HEK293 (cell line): ENCODE results near the gene ATRNL1.

Experiments
- CTCF ChIA-PET: fragments of 350-600 bp; formaldehyde crosslinking; extraction: SDS; loops from one replicate; lab custom pipeline; 2021; ENCODE audit warnings: antibody characterized with exemption; lab: Yijun Ruan, JAX
- POLR2A ChIA-PET: fragments of 300-600 bp; formaldehyde crosslinking; extraction: SDS; loops from one replicate; lab custom pipeline; 2020; ENCODE audit warnings: antibody characterized with exemption, inconsistent platforms; lab: Yijun Ruan, JAX
- H3K27ac ChIP-seq: fragments of 200-500 bp; sonication (Bioruptor generic); 2 replicates; pipeline ENCODE4 v1.5.1; 2014; ENCODE audit warnings: low read depth, low read length, control low read depth, inconsistent platforms; ENCODE audit errors: extremely low read depth
- H3K36me3 ChIP-seq, 2 experiments: fragments of 200-500 bp in 1 of 2; sonication (Bioruptor generic) in 1 of 2; 1 replicate in 1 of 2; 2 replicates in 1 of 2; pipeline ENCODE4 v1.5.1; 2014 to 2017; ENCODE audit warnings: inconsistent platforms in 2 of 2, low read length in 2 of 2; ENCODE audit not compliant: control insufficient read depth in 2 of 2, insufficient read depth in 1 of 2
- H3K4me1 ChIP-seq: fragments of 200-500 bp; sonication (Bioruptor generic); 2 replicates; pipeline ENCODE4 v1.5.1; 2014; ENCODE audit warnings: mild to moderate bottlenecking, low read length, inconsistent platforms; ENCODE audit not compliant: control insufficient read depth, insufficient read depth
- H3K4me3 ChIP-seq: 2 replicates; pipeline ENCODE4 v1.5.1; 2011; ENCODE audit warnings: low read depth, mild to moderate bottlenecking, control low read depth, low read length, moderate library complexity
- H3K9me3 ChIP-seq: fragments of 200-500 bp; sonication (Bioruptor generic); 2 replicates; pipeline ENCODE4 v1.5.1; 2014; ENCODE audit warnings: low read depth, low read length, inconsistent platforms; ENCODE audit not compliant: control insufficient read depth, insufficient read depth
- CTCF ChIP-seq: fragments of 450-650 bp; formaldehyde crosslinking; IDR thresholded peaks from 2 replicates; pipeline ENCODE4 v1.5.1; 2016; ENCODE audit warnings: missing biosample characterization, missing genetic modification characterization
- FEZF1 ChIP-seq: fragments of 450-650 bp; formaldehyde crosslinking; IDR thresholded peaks from 2 replicates; pipeline ENCODE4 v1.5.1; 2016; ENCODE audit warnings: missing biosample characterization, missing genetic modification characterization
- GLI2 ChIP-seq: fragments of 450-650 bp; formaldehyde crosslinking; IDR thresholded peaks from 2 replicates; pipeline ENCODE4; 2017; ENCODE audit warnings: missing biosample characterization, missing genetic modification characterization, low read depth, borderline replicate concordance
- PRDM1 ChIP-seq: fragments of 450-650 bp; formaldehyde crosslinking; IDR thresholded peaks from 2 replicates; pipeline ENCODE4; 2016; ENCODE audit warnings: missing biosample characterization, missing genetic modification characterization
- PRDM10 ChIP-seq: fragments of 450-650 bp; formaldehyde crosslinking; IDR thresholded peaks from 2 replicates; pipeline ENCODE4 v1.5.1; 2016; ENCODE audit warnings: missing biosample characterization, missing genetic modification characterization
- REST ChIP-seq: fragments of 450-650 bp; formaldehyde crosslinking; IDR thresholded peaks from 2 replicates; pipeline ENCODE4 v1.5.1; 2016; ENCODE audit warnings: missing biosample characterization, missing genetic modification characterization
- YY2 ChIP-seq: fragments of 450-650 bp; formaldehyde crosslinking; IDR thresholded peaks from 2 replicates; pipeline ENCODE4 v1.5.1; 2016; ENCODE audit warnings: missing biosample characterization, missing genetic modification characterization
- ZBTB20 ChIP-seq: fragments of 450-650 bp; formaldehyde crosslinking; IDR thresholded peaks from 2 replicates; pipeline ENCODE4 v1.5.1; 2016; ENCODE audit warnings: missing biosample characterization, missing genetic modification characterization
- ZNF133 ChIP-seq: fragments of 450-650 bp; formaldehyde crosslinking; IDR thresholded peaks from 2 replicates; pipeline ENCODE4 v1.5.1; 2016; ENCODE audit warnings: missing biosample characterization, missing genetic modification characterization
- ZNF174 ChIP-seq: fragments of 450-650 bp; formaldehyde crosslinking; IDR thresholded peaks from 2 replicates; pipeline ENCODE4 v1.5.0; 2017; ENCODE audit warnings: missing biosample characterization, mild to moderate bottlenecking, missing genetic modification characterization
- ZNF175 ChIP-seq: fragments of 450-650 bp; formaldehyde crosslinking; IDR thresholded peaks from 2 replicates; pipeline ENCODE4 v1.5.1; 2016; ENCODE audit warnings: missing biosample characterization, missing genetic modification characterization
- ZNF184 ChIP-seq: fragments of 450-650 bp; IDR thresholded peaks from 2 replicates; pipeline ENCODE4 v1.5.1; 2018; ENCODE audit warnings: missing biosample characterization, mild to moderate bottlenecking, missing genetic modification characterization
- ZNF2 ChIP-seq: fragments of 450-650 bp; formaldehyde crosslinking; IDR thresholded peaks from 2 replicates; pipeline ENCODE4 v1.5.1; 2016; ENCODE audit warnings: missing biosample characterization, missing genetic modification characterization
- ZNF211 ChIP-seq: fragments of 450-650 bp; formaldehyde crosslinking; IDR thresholded peaks from 2 replicates; pipeline ENCODE4 v1.5.1; 2016; ENCODE audit warnings: low read depth, missing biosample characterization, missing genetic modification characterization
- ZNF221 ChIP-seq: fragments of 450-650 bp; formaldehyde crosslinking; IDR thresholded peaks from 2 replicates; pipeline ENCODE4 v1.5.1; 2017; ENCODE audit warnings: missing biosample characterization, missing genetic modification characterization, borderline replicate concordance
- ZNF239 ChIP-seq: fragments of 450-650 bp; formaldehyde crosslinking; IDR thresholded peaks from 2 replicates; pipeline ENCODE4 v1.5.1; 2016; ENCODE audit warnings: missing biosample characterization, missing genetic modification characterization
- ZNF335 ChIP-seq: fragments of 450-650 bp; formaldehyde crosslinking; conservative IDR thresholded peaks from 2 replicates; pipeline ENCODE4 v1.5.1; 2016; ENCODE audit warnings: missing biosample characterization, missing genetic modification characterization
- ZNF37A ChIP-seq: fragments of 450-650 bp; IDR thresholded peaks from 2 replicates; pipeline ENCODE4 v1.5.1; 2018; ENCODE audit warnings: missing biosample characterization, missing genetic modification characterization
- ZNF398 ChIP-seq: fragments of 450-650 bp; formaldehyde crosslinking; IDR thresholded peaks from 2 replicates; pipeline ENCODE4 v1.5.1; 2017; ENCODE audit warnings: missing biosample characterization, missing genetic modification characterization
- ZNF426 ChIP-seq: fragments of 450-650 bp; formaldehyde crosslinking; IDR thresholded peaks from 2 replicates; pipeline ENCODE4 v1.5.1; 2017; ENCODE audit warnings: missing biosample characterization, missing genetic modification characterization, mild to moderate bottlenecking, inconsistent platforms, moderate library complexity
- ZNF514 ChIP-seq: fragments of 450-650 bp; formaldehyde crosslinking; IDR thresholded peaks from 2 replicates; pipeline ENCODE4 v1.5.1; 2016; ENCODE audit warnings: missing biosample characterization, missing genetic modification characterization
- ZNF521 ChIP-seq: fragments of 450-650 bp; formaldehyde crosslinking; IDR thresholded peaks from 2 replicates; pipeline ENCODE4 v1.5.1; 2017; ENCODE audit warnings: missing biosample characterization, mild to moderate bottlenecking, missing genetic modification characterization
- ZNF530 ChIP-seq: fragments of 450-650 bp; formaldehyde crosslinking; IDR thresholded peaks from 2 replicates; pipeline ENCODE4 v1.5.1; 2016; ENCODE audit warnings: low read depth, missing biosample characterization, missing genetic modification characterization
- ZNF544 ChIP-seq: fragments of 450-650 bp; formaldehyde crosslinking; IDR thresholded peaks from 2 replicates; pipeline ENCODE4 v1.5.0; 2017; ENCODE audit warnings: missing biosample characterization, missing genetic modification characterization
- ZNF571 ChIP-seq: fragments of 450-650 bp; formaldehyde crosslinking; IDR thresholded peaks from 2 replicates; pipeline ENCODE4 v1.5.0; 2017; ENCODE audit warnings: missing biosample characterization, missing genetic modification characterization
- ZNF600 ChIP-seq: fragments of 450-650 bp; formaldehyde crosslinking; IDR thresholded peaks from 2 replicates; pipeline ENCODE4 v1.5.1; 2016; ENCODE audit warnings: missing biosample characterization, missing genetic modification characterization
- ZNF623 ChIP-seq: fragments of 450-650 bp; formaldehyde crosslinking; IDR thresholded peaks from 2 replicates; pipeline ENCODE4 v1.5.1; 2016; ENCODE audit warnings: missing biosample characterization, missing genetic modification characterization
- ZNF624 ChIP-seq: fragments of 450-650 bp; formaldehyde crosslinking; IDR thresholded peaks from 2 replicates; pipeline ENCODE4 v1.5.1; 2017; ENCODE audit warnings: missing biosample characterization, missing genetic modification characterization

The ATRNL1 gene

GRCh38 chr10:115094416-115095140, 1.4 kb downstream of the ATRNL1 start:
- ChIA-PET POLR2A (no interaction called here), CTCF (interaction anchor here (0.6 to 1.4 kb wide), 2 partner anchors 25 to 217 kb away, joined by 3 read pairs; no protein-coding TSS in a partner anchor)
- H3K36me3 ChIP-seq, result no peaks in the 10 kb centered on the region; a peak in 1 of 3 replicates
- H3K27ac ChIP-seq, result no peak overlapping the region; the same call in 1 of the 2 replicates
- H3K4me3 ChIP-seq, result peak overlapping the region; percentile 85
- H3K4me1 ChIP-seq, result 0 out of 2 replicates have a peak, but pooled peaks cover 3% of the 10 kb centered on the region
- H3K9me3 ChIP-seq, result no peaks in the 10 kb centered on the region
- TF ChIP-seq GLI2 (tag by site-specific recombination) (no peak), ZNF426 (no peak), ZBTB20 (tag by site-specific recombination) (0 out of 2 replicates have a peak, but pooled peaks have one; percentile 41), ZNF530 (tag by site-specific recombination) (no peak), ZNF211 (tag by site-specific recombination) (no peak), YY2 (tag by site-specific recombination) (no peak), ZNF571 (no peak), ZNF398 (tag by site-specific recombination) (no peak), ZNF544 (no peak), ZNF133 (tag by site-specific recombination) (no peak), ZNF239 (no peak), CTCF (tag by site-specific recombination) (no peak), ZNF2 (tag by site-specific recombination) (no peak), REST (tag by site-specific recombination) (no peak), ZNF335 (tag by site-specific recombination) (no peak), ZNF175 (tag by site-specific recombination) (no peak), ZNF221 (tag by site-specific recombination) (no peak), PRDM10 (tag by site-specific recombination) (no peak), ZNF600 (tag by site-specific recombination) (peak; percentile 92), ZNF521 (tag by site-specific recombination) (no peak), ZNF174 (no peak), ZNF37A (no peak), FEZF1 (no peak), ZNF184 (tag by site-specific recombination) (no peak), PRDM1 (tag by site-specific recombination) (0 out of 2 replicates have a peak, but pooled peaks have one; percentile 4), ZNF514 (no peak), ZNF624 (tag by site-specific recombination) (no peak), ZNF623 (no peak)
